IPS DF 19.7 (cell line): ENCODE results near the gene RPL27A.

ENCODE experiments used
- DNase-seq: peaks from one replicate; pipeline ENCODE4 v3.0.0-alpha.2; 2013; ENCODE audit warnings: low read depth, low spot score

Gene RPL27A

GRCh38 chr11:8699903-8700302 is 17.3 kb downstream of the RPL27A start:
- no peak for DNase-seq

- DNase-seq = no peak
Measured at GRCh38 chr11:8701891-8702597, 19.5 kb downstream of the RPL27A start.

- DNase-seq = no peak
Measured at GRCh38 chr11:8702598-8702915, 20.0 kb downstream of the RPL27A start.

GRCh38 chr11:8704136-8704535 is 21.5 kb downstream of the RPL27A start:
- DNase-seq = no peak

GRCh38 chr11:8705146-8705545 is 22.6 kb downstream of the RPL27A start:
- no peak for DNase-seq

GRCh38 chr11:8706673-8707432 is 24.3 kb downstream of the RPL27A start:
- DNase-seq = no peak

- DNase-seq = no peak
Measured at GRCh38 chr11:8707541-8708191, 25.1 kb downstream of the RPL27A start.

- no peak for DNase-seq
Measured at GRCh38 chr11:8709002-8709672, 26.5 kb downstream of the RPL27A start.

GRCh38 chr11:8709777-8710176 is 27.2 kb downstream of the RPL27A start:
- DNase-seq = no peak

- no peak for DNase-seq
Measured at GRCh38 chr11:8711895-8712442, 29.4 kb downstream of the RPL27A start.

- DNase-seq = no peak
Measured at GRCh38 chr11:8712506-8712905, 29.9 kb downstream of the RPL27A start.

GRCh38 chr11:8713760-8714454 is 31.3 kb downstream of the RPL27A start:
- no peak for DNase-seq

GRCh38 chr11:8714622-8715225 is 32.1 kb downstream of the RPL27A start:
- no peak for DNase-seq

GRCh38 chr11:8715501-8715900 is 32.9 kb downstream of the RPL27A start:
- DNase-seq = no peak

- DNase-seq = no peak
Measured at GRCh38 chr11:8717544-8717875, 34.9 kb downstream of the RPL27A start.

GRCh38 chr11:8717876-8718753 is 35.5 kb downstream of the RPL27A start:
- DNase-seq = no peak

- no peak for DNase-seq
Measured at GRCh38 chr11:8719211-8719649, 36.6 kb downstream of the RPL27A start.

GRCh38 chr11:8719721-8720120 is 37.1 kb downstream of the RPL27A start:
- DNase-seq = no peak

GRCh38 chr11:8720352-8720751 is 37.8 kb downstream of the RPL27A start:
- DNase-seq = no peak
